NT2/D1 (cell line): ENCODE results near the gene GOLGA3.
"Not testable (repeated sequence)": the region's sequence is repeated elsewhere in the genome, so short reads cannot be mapped to it uniquely, and the experiment has no call there.

Source experiments
- DNase-seq: peaks from one replicate; pipeline ENCODE4 v3.0.0-alpha.2; 2011; ENCODE audit warnings: low read depth, low spot score
- H3K27me3 ChIP-seq: 2 replicates; pipeline ENCODE4 v1.6.0; 2011; ENCODE audit warnings: mild to moderate bottlenecking; ENCODE audit not compliant: insufficient read length, insufficient read depth
- H3K36me3 ChIP-seq: 2 replicates; pipeline ENCODE4 v1.6.1; 2011; ENCODE audit warnings: mild to moderate bottlenecking, low read length, mixed read lengths; ENCODE audit not compliant: insufficient read depth, insufficient read length
- H3K4me1 ChIP-seq: 2 replicates; pipeline ENCODE4 v1.5.1; 2011; ENCODE audit not compliant: insufficient read depth, insufficient read length
- H3K4me3 ChIP-seq: 2 replicates; pipeline ENCODE4 v1.5.1; 2011; ENCODE audit warnings: low read depth; ENCODE audit not compliant: insufficient read length
- H3K9ac ChIP-seq: 2 replicates; pipeline ENCODE4 v1.6.0; 2011; ENCODE audit warnings: low read depth; ENCODE audit not compliant: insufficient read length
- H3K9me3 ChIP-seq: 2 replicates; pipeline ENCODE4 v1.5.1; 2011; ENCODE audit warnings: mild to moderate bottlenecking, low read length; ENCODE audit not compliant: insufficient read depth
- SUZ12 ChIP-seq: IDR thresholded peaks from 2 replicates; pipeline ENCODE4 v1.6.1; 2011; ENCODE audit not compliant: insufficient read length, insufficient read depth; ENCODE audit errors: extremely low read depth
- YY1 ChIP-seq: IDR thresholded peaks from 2 replicates; pipeline ENCODE4 v1.6.1; 2011; ENCODE audit not compliant: insufficient read length, insufficient read depth
- ZNF274 ChIP-seq: IDR thresholded peaks from 2 replicates; pipeline ENCODE4 v1.6.1; 2011; ENCODE audit warnings: mild to moderate bottlenecking, low read depth, low read length

GOLGA3 gene

DNA sequence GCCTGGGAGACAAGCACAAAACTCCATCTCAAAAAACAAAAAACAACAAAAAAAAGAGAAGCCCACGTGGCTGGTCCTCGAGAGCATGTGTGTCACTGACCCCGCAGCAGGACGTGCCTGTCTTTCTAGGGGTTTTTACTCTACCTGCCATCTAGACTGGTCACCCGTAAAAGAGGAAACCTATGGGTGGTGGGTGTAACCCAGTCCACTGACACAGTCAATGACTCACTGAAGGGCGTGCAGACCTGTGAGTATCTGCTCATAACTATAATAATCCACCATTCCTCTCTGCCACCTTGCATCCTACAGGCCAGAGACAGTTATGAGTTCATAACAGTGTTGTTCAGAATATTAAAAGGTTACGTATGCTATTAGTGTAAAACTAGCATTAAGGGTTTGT lies 4.6 kb downstream of the GOLGA3 start:
- H3K9ac ChIP-seq: no peak overlapping the region
- H3K27me3 ChIP-seq: no peaks in the 10 kb centered on the region
- H3K9me3 ChIP-seq: no peaks in the 10 kb centered on the region
- H3K36me3 ChIP-seq: peaks cover 73% of the 10 kb centered on the region
- H3K4me1 ChIP-seq: peaks cover 3% of the 10 kb centered on the region
- TF ChIP-seq YY1 (no peak), SUZ12 (no peak), ZNF274 (no peak)
- no peak for DNase-seq
- H3K4me3 ChIP-seq: no peak overlapping the region

- Histone ChIP-seq H3K9me3 (no peaks in the 10 kb centered on the region), H3K9ac (no peak overlapping the region), H3K36me3 (peaks cover 76% of the 10 kb centered on the region), H3K27me3 (no peaks in the 10 kb centered on the region), H3K4me3 (no peak overlapping the region), H3K4me1 (peaks cover 3% of the 10 kb centered on the region)
- TF ChIP-seq YY1: no peak
- TF ChIP-seq ZNF274: no peak
- no peak for TF ChIP-seq SUZ12
- no peak for DNase-seq
Observed at GRCh38 chr12:132818562-132818961, 10.1 kb downstream of the GOLGA3 start.

- Histone ChIP-seq H3K9me3 (peaks cover 12% of the 10 kb centered on the region; the same call in 1 of the 2 replicates), H3K27me3 (no peaks in the 10 kb centered on the region), H3K9ac (no peak overlapping the region), H3K4me1 (no peaks in the 10 kb centered on the region), H3K36me3 (peaks cover 79% of the 10 kb centered on the region), H3K4me3 (no peak overlapping the region)
- TF ChIP-seq YY1: no peak
- no peak for TF ChIP-seq SUZ12
- no peak for TF ChIP-seq ZNF274
- DNase-seq: no peak
Observed at GRCh38 chr12:132814232-132814631, 14.4 kb downstream of the GOLGA3 start.

DNA sequence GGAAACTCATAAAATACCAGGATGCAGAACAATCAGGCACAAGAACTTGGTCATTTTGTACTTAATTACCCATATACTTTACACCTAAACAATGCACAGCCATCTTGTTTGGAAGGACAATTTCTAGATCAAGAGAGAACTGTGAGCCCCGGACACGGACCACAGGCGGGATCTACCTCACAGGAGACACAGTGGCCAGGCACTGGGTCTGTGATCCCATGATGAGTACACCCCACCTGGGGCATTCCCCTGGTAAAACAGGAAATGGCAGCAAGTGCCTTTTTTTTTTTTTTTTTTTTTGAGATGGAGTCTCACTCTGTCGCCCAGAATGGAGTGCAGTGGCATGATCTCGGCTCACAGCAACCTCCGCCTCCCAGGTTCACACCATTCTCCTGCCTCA lies 15.2 kb downstream of the GOLGA3 start:
- Histone ChIP-seq H3K9me3 (peaks cover 12% of the 10 kb centered on the region; the same call in 1 of the 2 replicates), H3K4me1 (no peaks in the 10 kb centered on the region), H3K27me3 (no peaks in the 10 kb centered on the region), H3K36me3 (peaks cover 78% of the 10 kb centered on the region), H3K9ac (no peak overlapping the region), H3K4me3 (no peak overlapping the region)
- TF ChIP-seq SUZ12 (no peak), ZNF274 (no peak), YY1 (no peak)
- no peak for DNase-seq

GRCh38 chr12:132812631-132813305 lies 15.9 kb downstream of the GOLGA3 start:
- no peak for DNase-seq
- H3K4me1 ChIP-seq: peaks cover 2% of the 10 kb centered on the region
- H3K4me3 ChIP-seq: no peak overlapping the region
- no peaks in the 10 kb centered on the region for H3K27me3 ChIP-seq
- H3K9ac ChIP-seq: no peak overlapping the region
- no peak for TF ChIP-seq YY1
- TF ChIP-seq ZNF274: no peak
- TF ChIP-seq SUZ12: no peak
- H3K9me3 ChIP-seq: peaks cover 12% of the 10 kb centered on the region; the same call in 1 of the 2 replicates
- H3K36me3 ChIP-seq: peaks cover 78% of the 10 kb centered on the region

- not testable (repeated sequence) for H3K9ac ChIP-seq, H3K4me1 ChIP-seq, H3K4me3 ChIP-seq, DNase-seq, H3K27me3 ChIP-seq
- H3K36me3 ChIP-seq: peaks cover 81% of the 10 kb centered on the region
- peaks cover 12% of the 10 kb centered on the region; the same call in 1 of the 2 replicates for H3K9me3 ChIP-seq
Observed at GRCh38 chr12:132809391-132809790, 19.3 kb downstream of the GOLGA3 start.

- peaks cover 12% of the 10 kb centered on the region; the same call in 1 of the 2 replicates for H3K9me3 ChIP-seq
- no peak overlapping the region for H3K4me3 ChIP-seq
- no peak overlapping the region for H3K9ac ChIP-seq
- no peak for TF ChIP-seq YY1
- no peak for TF ChIP-seq ZNF274
- no peak for TF ChIP-seq SUZ12
- H3K4me1 ChIP-seq: peaks cover 3% of the 10 kb centered on the region
- no peak for DNase-seq
- H3K27me3 ChIP-seq: no peaks in the 10 kb centered on the region
- H3K36me3 ChIP-seq: peaks cover 80% of the 10 kb centered on the region
Observed at GRCh38 chr12:132807295-132808092, 21.2 kb downstream of the GOLGA3 start.
